HepG2 (cell line): ENCODE data around the gene EIF1AD. TPM values are rescaled to one million over a fixed set of nuclear protein-coding genes. Genes with fewer than 3 reads are reported as not detected.

Experiments used
- ATRX ChIP-seq: sonication (generic); formaldehyde crosslinking; IDR thresholded peaks from 2 replicates; pipeline ENCODE4 v1.4.0; 2020; ENCODE audit warnings: missing genetic modification reagents, borderline replicate concordance
- CEBPG ChIP-seq: IDR thresholded peaks from 2 replicates; pipeline ENCODE4 v1.6.1; 2016
- ERF ChIP-seq: IDR thresholded peaks from 2 replicates; pipeline ENCODE4 v1.6.1; 2018; ENCODE audit warnings: missing biosample characterization, missing genetic modification reagents
- HOXA5 ChIP-seq: sonication (generic); formaldehyde crosslinking; IDR thresholded peaks from 2 replicates; pipeline ENCODE4 v1.4.0; 2020; ENCODE audit warnings: missing genetic modification reagents
- IKZF5 ChIP-seq: IDR thresholded peaks from 2 replicates; pipeline ENCODE4 v1.6.1; 2018; ENCODE audit warnings: missing genetic modification reagents, mild to moderate bottlenecking, missing compliant biosample characterization
- KLF16 ChIP-seq, 2 experiments: sonication (generic) in 1 of 2; formaldehyde crosslinking in 1 of 2; IDR thresholded peaks; 2 replicates each; pipeline versions ENCODE4 v1.6.1 to v1.8.0; 2016 to 2023; ENCODE audit warnings: missing genetic modification reagents in 2 of 2, missing compliant biosample characterization in 1 of 2
- MAF1 ChIP-seq: sonication (generic); formaldehyde crosslinking; IDR thresholded peaks from 2 replicates; pipeline ENCODE4 v1.5.0; 2020; ENCODE audit warnings: missing genetic modification reagents, borderline replicate concordance
- MXI1 ChIP-seq: IDR thresholded peaks from 3 replicates; pipeline ENCODE4 v1.6.1; 2012; ENCODE audit warnings: low read depth, low read length, inconsistent platforms, borderline replicate concordance
- NR3C1 ChIP-seq: sonication (generic); formaldehyde crosslinking; IDR thresholded peaks from 2 replicates; pipeline ENCODE4 v1.4.0; 2020; ENCODE audit warnings: missing genetic modification reagents
- RBFOX2 ChIP-seq: fragments of 200-400 bp; formaldehyde crosslinking; IDR thresholded peaks from 2 replicates; pipeline ENCODE4 v1.6.1; 2017; ENCODE audit warnings: low read depth, mild to moderate bottlenecking, low read length
- ZFX ChIP-seq: sonication (generic); formaldehyde crosslinking; IDR thresholded peaks from 2 replicates; pipeline ENCODE4 v1.4.0; 2020; ENCODE audit warnings: mild to moderate bottlenecking, low read depth, missing genetic modification reagents, moderate library complexity
- ZNF431 ChIP-seq: sonication (generic); formaldehyde crosslinking; IDR thresholded peaks from 2 replicates; pipeline ENCODE4 v1.9.0; 2022; ENCODE audit warnings: missing genetic modification reagents, low read depth, mild to moderate bottlenecking, borderline replicate concordance
- ZNF549 ChIP-seq: sonication (generic); formaldehyde crosslinking; IDR thresholded peaks from 2 replicates; pipeline ENCODE4 v1.5.0; 2020; ENCODE audit warnings: missing genetic modification reagents
- ZNF556 ChIP-seq: sonication (generic); formaldehyde crosslinking; IDR thresholded peaks from 2 replicates; pipeline ENCODE4 v1.4.0; 2020; ENCODE audit warnings: mild to moderate bottlenecking, missing genetic modification reagents, borderline replicate concordance
- polyA plus RNA-seq, 8 experiments: library from polyadenylated mRNA; depleted of rRNA in 3 of 8; stranded (reverse) in 7 of 8; unstranded in 1 of 8; fragments of >200 nt; fragmentation: Illumina TruSeq in 4 of 8; extraction: Trizol in 4 of 8; gene quantifications; 2 replicates each; pipeline versions ENCODE4 v1.2.1 to v1.2.3, GENCODE V29; 2011 to 2016; ENCODE audit warnings: low read depth in 4 of 8, missing spikeins in 1 of 8, mixed read lengths in 1 of 8; ENCODE audit not compliant: insufficient read depth in 1 of 8
- total RNA-seq, 5 experiments: library from RNA; depleted of rRNA; stranded (reverse); fragments of >200 nt; fragmentation: Illumina TruSeq; extraction: Trizol; gene quantifications; 2 replicates each; pipeline ENCODE4 v1.2.3, GENCODE V29; 2016; ENCODE audit warnings: low read depth in 1 of 5
- TF ChIP-seq, protein P1 (sequence below): sonication (generic); formaldehyde crosslinking; IDR thresholded peaks from 2 replicates; pipeline ENCODE4 v1.4.0; 2020; ENCODE audit warnings: missing genetic modification reagents
- TF ChIP-seq, protein P2 (sequence below): sonication (generic); formaldehyde crosslinking; IDR thresholded peaks from 2 replicates; pipeline ENCODE4 v1.4.0; 2020; ENCODE audit warnings: low read depth, mild to moderate bottlenecking, missing genetic modification reagents
- TF ChIP-seq, protein P3 (sequence below): sonication (generic); formaldehyde crosslinking; IDR thresholded peaks from 2 replicates; pipeline ENCODE4 v1.5.0; 2020; ENCODE audit warnings: mild to moderate bottlenecking, missing genetic modification reagents
- TF ChIP-seq, protein P4 (sequence below): IDR thresholded peaks from 2 replicates; pipeline ENCODE4 v1.4.0; 2020; ENCODE audit warnings: mild to moderate bottlenecking, missing genetic modification reagents
- TF ChIP-seq, protein P5 (sequence below): sonication (generic); formaldehyde crosslinking; IDR thresholded peaks from 2 replicates; pipeline ENCODE4 v1.4.0; 2020; ENCODE audit warnings: missing genetic modification reagents, borderline replicate concordance

Gene EIF1AD
- total and polyA plus RNA-seq, 2 of the 13 experiments (the other 11 are each of a cell fraction or from before 2014, with no cell fraction given): 18.2 to 30.8 TPM

- no peak for TF ChIP-seq HOXA5
- TF ChIP-seq ERF: 0 out of 2 replicates have a peak, but pooled peaks have one; percentile 32
- TF ChIP-seq NR3C1 (CRISPR knock-in tag): no peak
- TF ChIP-seq, protein P1, sequence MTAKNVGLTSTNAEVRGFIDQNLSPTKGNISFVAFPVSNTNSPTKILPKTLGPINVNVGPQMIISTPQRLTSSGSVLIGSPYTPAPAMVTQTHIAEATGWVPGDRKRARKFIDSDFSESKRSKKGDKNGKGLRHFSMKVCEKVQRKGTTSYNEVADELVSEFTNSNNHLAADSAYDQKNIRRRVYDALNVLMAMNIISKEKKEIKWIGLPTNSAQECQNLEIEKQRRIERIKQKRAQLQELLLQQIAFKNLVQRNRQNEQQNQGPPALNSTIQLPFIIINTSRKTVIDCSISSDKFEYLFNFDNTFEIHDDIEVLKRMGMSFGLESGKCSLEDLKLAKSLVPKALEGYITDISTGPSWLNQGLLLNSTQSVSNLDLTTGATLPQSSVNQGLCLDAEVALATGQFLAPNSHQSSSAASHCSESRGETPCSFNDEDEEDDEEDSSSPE: no peak
- TF ChIP-seq, protein P2, sequence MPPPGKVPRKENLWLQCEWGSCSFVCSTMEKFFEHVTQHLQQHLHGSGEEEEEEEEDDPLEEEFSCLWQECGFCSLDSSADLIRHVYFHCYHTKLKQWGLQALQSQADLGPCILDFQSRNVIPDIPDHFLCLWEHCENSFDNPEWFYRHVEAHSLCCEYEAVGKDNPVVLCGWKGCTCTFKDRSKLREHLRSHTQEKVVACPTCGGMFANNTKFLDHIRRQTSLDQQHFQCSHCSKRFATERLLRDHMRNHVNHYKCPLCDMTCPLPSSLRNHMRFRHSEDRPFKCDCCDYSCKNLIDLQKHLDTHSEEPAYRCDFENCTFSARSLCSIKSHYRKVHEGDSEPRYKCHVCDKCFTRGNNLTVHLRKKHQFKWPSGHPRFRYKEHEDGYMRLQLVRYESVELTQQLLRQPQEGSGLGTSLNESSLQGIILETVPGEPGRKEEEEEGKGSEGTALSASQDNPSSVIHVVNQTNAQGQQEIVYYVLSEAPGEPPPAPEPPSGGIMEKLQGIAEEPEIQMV (CRISPR knock-in tag): 0 out of 2 replicates have a peak, but pooled peaks have one; percentile 24
- no peak for TF ChIP-seq RBFOX2
- TF ChIP-seq ZNF431 (CRISPR knock-in tag): 0 out of 2 replicates have a peak, but pooled peaks have one; percentile 17
- peak; percentile 50; the same call in 1 of the 3 replicates for TF ChIP-seq MXI1
- TF ChIP-seq ZFX (CRISPR knock-in tag): peak; percentile 31; the same call in 1 of the 2 replicates
- TF ChIP-seq ZNF556 (CRISPR knock-in tag): peak; percentile 47; the same call in 1 of the 2 replicates
- TF ChIP-seq ATRX (CRISPR knock-in tag): no peak
- peak; percentile 33; the same call in 1 of the 2 replicates for TF ChIP-seq IKZF5 (CRISPR knock-in tag)
- TF ChIP-seq, protein P3, sequence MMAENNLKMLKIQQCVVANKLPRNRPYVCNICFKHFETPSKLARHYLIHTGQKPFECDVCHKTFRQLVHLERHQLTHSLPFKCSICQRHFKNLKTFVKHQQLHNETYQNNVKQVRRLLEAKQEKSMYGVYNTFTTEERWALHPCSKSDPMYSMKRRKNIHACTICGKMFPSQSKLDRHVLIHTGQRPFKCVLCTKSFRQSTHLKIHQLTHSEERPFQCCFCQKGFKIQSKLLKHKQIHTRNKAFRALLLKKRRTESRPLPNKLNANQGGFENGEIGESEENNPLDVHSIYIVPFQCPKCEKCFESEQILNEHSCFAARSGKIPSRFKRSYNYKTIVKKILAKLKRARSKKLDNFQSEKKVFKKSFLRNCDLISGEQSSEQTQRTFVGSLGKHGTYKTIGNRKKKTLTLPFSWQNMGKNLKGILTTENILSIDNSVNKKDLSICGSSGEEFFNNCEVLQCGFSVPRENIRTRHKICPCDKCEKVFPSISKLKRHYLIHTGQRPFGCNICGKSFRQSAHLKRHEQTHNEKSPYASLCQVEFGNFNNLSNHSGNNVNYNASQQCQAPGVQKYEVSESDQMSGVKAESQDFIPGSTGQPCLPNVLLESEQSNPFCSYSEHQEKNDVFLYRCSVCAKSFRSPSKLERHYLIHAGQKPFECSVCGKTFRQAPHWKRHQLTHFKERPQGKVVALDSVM: no peak
- TF ChIP-seq, protein P4, sequence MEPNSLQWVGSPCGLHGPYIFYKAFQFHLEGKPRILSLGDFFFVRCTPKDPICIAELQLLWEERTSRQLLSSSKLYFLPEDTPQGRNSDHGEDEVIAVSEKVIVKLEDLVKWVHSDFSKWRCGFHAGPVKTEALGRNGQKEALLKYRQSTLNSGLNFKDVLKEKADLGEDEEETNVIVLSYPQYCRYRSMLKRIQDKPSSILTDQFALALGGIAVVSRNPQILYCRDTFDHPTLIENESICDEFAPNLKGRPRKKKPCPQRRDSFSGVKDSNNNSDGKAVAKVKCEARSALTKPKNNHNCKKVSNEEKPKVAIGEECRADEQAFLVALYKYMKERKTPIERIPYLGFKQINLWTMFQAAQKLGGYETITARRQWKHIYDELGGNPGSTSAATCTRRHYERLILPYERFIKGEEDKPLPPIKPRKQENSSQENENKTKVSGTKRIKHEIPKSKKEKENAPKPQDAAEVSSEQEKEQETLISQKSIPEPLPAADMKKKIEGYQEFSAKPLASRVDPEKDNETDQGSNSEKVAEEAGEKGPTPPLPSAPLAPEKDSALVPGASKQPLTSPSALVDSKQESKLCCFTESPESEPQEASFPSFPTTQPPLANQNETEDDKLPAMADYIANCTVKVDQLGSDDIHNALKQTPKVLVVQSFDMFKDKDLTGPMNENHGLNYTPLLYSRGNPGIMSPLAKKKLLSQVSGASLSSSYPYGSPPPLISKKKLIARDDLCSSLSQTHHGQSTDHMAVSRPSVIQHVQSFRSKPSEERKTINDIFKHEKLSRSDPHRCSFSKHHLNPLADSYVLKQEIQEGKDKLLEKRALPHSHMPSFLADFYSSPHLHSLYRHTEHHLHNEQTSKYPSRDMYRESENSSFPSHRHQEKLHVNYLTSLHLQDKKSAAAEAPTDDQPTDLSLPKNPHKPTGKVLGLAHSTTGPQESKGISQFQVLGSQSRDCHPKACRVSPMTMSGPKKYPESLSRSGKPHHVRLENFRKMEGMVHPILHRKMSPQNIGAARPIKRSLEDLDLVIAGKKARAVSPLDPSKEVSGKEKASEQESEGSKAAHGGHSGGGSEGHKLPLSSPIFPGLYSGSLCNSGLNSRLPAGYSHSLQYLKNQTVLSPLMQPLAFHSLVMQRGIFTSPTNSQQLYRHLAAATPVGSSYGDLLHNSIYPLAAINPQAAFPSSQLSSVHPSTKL (CRISPR knock-in tag): peak; percentile 41; the same call in 1 of the 2 replicates
- TF ChIP-seq, protein P5, sequence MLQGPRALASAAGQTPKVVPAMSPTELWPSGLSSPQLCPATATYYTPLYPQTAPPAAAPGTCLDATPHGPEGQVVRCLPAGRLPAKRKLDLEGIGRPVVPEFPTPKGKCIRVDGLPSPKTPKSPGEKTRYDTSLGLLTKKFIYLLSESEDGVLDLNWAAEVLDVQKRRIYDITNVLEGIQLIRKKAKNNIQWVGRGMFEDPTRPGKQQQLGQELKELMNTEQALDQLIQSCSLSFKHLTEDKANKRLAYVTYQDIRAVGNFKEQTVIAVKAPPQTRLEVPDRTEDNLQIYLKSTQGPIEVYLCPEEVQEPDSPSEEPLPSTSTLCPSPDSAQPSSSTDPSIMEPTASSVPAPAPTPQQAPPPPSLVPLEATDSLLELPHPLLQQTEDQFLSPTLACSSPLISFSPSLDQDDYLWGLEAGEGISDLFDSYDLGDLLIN (CRISPR knock-in tag): no peak
- no peak for TF ChIP-seq CEBPG (CRISPR knock-in tag)
- TF ChIP-seq MAF1 (CRISPR knock-in tag): no peak
- TF ChIP-seq KLF16 (CRISPR knock-in tag; IDR thresholded peaks at IDR 0.05): peak in 1 of 2 experiments; percentile 82; a peak in 2 of 4 replicates
- no peak for TF ChIP-seq ZNF549 (CRISPR knock-in tag)
These were observed 43.3 kb upstream of the EIF1AD start (continued) for GRCh38 chr11:66045177-66045639.
